Stimulated activated CD8-positive, alpha-beta memory T cell treated with anti-CD3 and anti-CD28 coated beads, Interleukin-15, amount 100 ng/mL, for 24 hours (primary cell): ENCODE results near the gene TNFAIP2.

ENCODE experiments used
- DNase-seq: peaks from one replicate; pipeline ENCODE4 v3.0.0-alpha.2; 2020; ENCODE audit warnings: low read depth

Gene TNFAIP2

DNA sequence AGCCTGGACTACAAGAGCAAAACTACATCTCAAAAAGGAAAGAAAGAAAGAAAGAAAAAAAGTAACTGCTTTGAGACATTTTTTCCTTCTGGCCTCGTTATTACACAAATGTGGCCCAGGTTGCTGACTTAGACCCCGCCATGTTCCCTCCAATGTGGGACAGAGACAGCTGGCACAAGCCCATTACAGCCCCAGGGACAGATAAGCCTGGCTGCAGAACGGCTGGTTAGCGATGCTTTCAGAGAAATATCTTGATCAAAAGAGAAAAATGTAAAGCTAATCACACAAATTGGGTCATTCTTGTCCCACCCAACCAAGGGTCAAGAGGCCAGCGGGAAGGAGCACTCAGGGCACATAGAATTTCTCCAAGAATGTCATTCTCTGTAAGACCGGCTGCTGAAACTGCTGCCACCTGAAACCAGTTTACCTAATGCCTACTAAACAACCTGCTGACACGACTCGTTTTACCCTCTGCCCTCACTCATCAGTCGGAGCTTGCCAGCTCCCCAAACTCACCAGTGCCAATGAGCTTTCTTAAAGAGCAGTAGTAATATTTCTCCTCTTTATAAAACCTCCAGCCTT is 63.1 kb downstream of the TNFAIP2 start:
- no peak for DNase-seq
